GM04503 (cell line): Measurements from ENCODE around the gene SPIN4.
"Not testable (repeated sequence)": the region's sequence is repeated elsewhere in the genome, so short reads cannot be mapped to it uniquely, and the experiment has no call there.

Source experiments
- DNase-seq: peaks from one replicate; pipeline ENCODE4 v3.0.0-alpha.2; 2012; ENCODE audit warnings: low read depth

The SPIN4 gene

DNA sequence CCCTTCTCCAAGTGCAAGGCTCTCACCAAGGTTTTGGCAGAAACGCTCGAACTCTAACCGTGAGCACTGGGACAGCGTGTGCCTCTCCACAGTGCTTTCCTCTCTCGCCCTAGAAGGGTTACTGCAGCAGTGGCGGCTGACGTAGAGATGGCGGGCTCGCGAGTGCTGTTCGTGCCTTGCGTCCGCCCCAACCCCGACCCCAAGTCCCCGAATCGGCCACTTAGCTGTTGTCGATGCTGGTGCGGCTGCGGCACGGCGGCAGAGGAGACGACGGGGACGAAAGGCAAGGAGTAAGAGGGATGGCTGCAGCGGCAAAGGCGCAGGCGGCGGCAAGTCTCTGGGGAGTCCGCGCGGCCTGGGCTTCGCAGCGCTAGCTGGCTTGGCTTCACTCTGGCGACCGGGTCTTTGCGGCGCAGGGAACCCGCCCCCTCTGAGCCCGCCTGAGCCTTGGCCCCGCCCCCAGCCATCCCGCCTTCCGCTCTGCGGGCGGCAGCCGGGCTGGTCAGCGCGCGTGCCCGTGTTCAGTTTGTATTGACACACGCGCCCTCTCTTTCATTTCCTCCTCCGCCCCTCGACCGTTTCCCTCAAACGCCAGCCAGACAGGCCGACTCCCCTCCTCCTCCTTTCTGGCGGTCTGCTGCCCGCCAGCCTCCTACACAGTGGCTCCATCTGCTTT, at the start of gene SPIN4:
TSS of gene SPIN4 (minus strand) at position 392 of the 676 bp plus-strand sequence. CDS start 513 bp downstream, outside the sequence.
- DNase-seq = peak; percentile 29

DNA sequence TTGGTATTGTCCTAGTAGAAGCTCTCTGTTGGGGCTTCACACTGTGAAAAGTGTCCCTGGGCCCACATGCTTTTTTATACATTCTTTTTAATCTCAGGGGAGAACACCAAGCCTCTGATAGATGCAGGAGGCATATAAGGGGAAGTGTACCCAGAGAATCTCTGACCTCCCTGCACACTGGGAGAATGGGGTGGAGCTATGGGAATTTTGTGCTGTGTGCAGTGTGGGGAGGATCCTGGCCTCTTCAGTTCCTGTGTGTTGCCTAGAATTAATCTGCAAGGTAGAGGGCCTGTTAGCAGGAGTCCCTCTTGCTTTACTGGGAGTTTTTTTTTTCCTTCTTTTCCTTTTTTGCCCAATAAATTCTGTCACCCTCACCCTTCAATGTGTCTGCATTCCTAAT, 49.2 kb upstream of the SPIN4 start:
- no peak for DNase-seq

DNA sequence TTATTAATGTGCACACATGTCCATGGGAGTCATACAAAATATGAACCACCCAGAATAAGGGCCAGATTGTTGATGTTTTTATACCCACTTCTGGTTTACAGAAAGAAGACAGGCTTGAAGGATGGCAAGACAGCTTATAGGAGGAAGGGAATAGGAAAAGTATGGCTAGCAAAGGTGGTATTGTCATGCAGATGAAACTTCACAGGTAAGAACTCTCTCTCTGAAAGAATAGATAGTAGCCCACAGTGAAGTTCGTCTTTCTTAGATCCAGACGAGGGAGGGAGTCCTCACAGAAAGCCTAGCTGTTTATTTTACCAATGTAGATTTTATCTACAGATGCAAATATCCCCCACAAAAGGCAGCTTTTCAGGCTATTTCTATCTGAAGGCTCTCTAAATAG, 43.7 kb upstream of the SPIN4 start:
- no peak for DNase-seq

DNA sequence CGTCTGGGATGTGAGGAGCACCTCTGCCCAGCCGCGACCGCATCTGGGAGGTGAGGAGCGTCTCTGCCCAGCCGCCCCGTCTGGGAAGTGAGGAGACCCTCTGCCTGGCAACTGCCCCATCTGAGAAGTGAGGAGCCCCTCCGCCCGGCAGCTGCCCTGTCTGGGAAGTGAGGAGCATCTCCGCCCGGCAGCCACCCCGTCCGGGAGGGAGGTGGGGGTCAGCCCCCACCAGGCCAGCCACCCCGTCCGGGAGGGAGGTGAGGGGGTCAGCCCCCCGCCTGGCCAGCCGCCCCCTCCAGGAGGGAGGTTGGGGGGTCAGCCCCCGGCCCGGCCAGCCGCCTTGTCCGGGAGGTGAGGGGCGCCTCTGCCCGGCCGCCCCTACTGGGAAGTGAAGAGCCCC, 42.0 kb upstream of the SPIN4 start:
- DNase-seq = not testable (repeated sequence)

DNA sequence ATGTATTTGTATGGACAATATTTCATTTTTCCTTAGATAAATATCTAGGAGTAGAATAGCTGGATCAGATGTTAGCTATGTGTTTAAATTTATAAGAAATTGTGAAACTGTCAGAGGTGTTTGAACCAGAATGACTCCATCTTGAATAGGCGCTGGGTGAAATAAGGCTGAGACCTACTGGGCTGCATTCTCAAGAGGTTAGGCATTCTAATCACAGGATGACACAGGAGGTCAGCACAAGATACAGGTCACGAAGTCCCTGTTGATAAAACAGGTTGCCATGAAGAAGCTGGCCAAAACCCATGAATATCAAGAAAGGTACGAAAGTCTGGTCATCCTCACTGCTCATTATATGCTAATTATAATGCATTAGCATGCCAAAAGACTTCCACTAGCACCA, 36.3 kb upstream of the SPIN4 start:
- no peak for DNase-seq

DNA sequence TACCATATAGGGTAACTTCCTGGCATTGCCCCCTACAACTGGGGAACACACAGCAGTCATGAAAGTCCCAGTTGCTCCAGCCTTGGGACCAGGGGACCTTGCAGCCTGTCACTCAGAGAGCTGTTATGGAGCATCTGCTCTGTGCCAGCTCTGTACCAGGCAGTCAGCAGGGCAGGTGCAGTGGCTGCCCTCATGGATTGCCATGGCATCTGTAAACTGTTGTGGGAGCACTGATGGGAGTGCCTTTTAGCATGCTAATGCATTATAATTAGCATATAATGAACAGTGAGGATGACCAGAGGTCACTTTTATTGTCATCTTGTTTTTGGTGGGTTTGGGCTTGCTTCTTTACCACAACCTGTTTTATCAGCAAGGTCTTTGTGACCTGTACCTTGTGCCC, 33.1 kb upstream of the SPIN4 start:
- DNase-seq = not testable (repeated sequence)

DNA sequence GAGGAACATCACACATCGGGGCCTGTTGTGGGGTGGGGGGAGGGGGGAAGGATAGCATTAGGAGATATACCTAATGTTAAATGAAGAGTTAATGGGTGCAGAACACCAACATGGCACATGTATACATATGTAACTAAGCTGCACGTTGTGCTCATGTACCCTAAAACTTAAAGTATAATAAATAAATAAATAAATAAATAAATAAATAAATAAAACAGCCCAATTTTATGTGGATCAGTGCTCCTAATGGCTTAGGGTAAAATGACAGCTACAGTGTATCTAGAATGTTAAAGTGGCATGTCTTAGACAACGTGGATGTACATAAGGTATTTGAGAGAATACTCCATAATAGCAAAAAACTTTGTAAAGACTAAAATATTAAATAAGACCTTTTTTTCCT, 21.9 kb upstream of the SPIN4 start:
- DNase-seq = not testable (repeated sequence)

DNA sequence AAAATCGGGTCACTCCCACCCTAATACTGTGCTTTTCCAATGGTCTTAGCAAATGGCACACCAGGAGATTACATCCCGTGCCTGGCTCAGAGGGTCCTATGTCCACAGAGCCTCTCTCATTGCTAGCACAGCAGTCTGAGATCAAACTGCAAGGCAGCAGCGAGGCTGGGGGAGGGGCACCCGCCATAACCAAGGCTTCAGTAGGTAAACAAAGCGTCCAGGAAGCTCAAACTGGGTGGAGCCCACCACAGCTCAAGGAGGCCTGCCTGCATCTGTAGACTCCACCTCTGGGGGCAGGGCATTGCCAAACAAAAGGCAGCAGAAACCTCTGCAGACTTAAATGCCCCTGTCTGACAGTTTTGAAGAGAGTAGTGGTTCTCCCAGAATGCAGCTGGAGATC, 16.6 kb upstream of the SPIN4 start:
- not testable (repeated sequence) for DNase-seq

DNA sequence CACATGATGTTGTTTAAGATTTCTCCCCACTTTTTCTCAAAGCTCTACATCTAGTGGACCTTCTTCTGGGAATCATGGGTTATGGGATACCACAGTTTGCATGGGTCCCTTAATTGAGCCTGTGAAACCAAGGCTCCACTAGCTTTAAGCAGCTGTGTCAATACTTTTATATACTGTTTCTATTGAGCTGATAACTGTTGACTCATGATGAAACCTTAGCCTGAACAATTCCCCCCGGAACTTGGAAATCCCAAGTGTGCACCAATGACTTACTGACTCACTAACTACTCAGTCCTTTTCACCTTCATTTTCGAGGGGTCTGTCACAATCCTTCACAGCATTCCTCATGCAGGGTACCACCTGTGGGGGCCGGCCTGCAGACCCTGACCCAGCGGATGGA, 12.7 kb upstream of the SPIN4 start:
- no peak for DNase-seq

DNA sequence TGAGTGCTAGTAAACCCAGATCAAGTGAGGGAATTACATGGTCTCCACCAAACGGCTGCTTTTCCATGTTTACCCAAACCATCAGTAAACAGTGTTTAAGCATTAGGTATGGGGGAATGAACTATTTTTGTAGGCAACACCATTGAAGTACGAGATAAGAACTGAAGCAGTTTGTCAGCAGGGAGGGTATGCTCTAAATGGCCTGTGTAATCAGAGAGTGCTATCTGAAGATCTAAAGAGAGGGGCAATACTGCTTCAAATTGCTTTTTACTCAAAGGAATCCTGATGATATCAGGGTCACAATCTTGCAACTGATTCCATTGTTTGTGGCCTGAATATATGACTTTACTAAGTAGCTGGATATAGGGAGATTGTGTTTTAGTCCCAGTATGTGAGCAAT, 10.4 kb upstream of the SPIN4 start:
- no peak for DNase-seq

DNA sequence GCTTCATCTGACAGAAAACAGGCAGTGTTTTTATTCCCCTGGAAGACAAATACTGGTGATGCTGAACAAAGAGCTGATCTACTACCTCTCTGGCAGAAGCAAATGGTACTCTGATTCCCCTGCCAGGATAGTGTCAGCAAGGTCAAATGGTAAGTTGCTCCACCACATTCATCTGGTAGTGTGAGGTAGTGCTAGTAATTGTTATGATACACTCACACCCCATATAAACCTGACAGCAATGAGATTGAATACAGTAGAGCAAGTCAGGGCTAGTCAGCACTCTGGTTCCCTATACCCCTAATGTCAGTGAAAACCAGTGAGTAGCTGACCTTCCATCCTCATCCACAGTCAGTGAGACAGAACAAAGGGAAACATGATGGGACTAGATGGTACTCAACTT, 3.4 kb upstream of the SPIN4 start:
- DNase-seq = no peak

DNA sequence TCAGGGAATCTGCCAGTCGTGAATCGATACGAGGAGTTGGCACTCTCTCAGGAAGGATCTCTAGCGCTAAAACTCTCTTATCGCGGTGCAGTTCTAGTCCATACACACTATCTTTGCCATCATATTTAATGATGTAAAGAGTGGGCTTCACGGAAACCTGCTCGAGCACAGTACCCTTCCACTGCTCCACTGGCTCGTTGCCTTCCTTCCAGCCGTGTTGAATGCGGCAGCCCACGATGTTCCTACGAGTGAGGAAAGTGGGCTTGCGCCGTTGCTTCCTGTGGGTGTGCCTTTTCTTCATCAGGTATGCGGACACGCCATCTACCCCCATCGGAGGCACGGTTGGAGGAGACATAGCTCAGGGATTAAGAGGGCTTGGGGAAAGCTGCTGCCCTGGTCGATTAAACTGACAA, 661 bp downstream of the SPIN4 start:
- no peak for DNase-seq

DNA sequence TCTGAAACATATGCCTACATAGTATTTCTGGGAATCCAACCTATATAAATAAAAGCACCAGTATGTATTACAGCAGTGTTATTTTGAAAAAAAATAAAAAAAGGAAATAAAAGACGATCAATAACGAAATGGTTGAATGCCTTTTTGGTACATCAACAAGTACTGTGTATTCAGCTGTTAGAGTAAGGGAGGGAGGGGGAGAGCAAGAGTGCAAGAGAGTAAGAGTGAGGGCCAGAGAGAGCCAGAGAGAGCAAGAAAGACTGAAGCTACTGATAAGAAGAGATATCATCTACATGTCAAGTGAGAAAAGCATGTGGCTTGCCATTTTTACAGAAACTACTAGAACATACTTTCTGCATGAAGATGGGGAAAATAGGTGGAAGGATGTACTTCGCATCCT, 1.8 kb downstream of the SPIN4 start:
- no peak for DNase-seq

DNA sequence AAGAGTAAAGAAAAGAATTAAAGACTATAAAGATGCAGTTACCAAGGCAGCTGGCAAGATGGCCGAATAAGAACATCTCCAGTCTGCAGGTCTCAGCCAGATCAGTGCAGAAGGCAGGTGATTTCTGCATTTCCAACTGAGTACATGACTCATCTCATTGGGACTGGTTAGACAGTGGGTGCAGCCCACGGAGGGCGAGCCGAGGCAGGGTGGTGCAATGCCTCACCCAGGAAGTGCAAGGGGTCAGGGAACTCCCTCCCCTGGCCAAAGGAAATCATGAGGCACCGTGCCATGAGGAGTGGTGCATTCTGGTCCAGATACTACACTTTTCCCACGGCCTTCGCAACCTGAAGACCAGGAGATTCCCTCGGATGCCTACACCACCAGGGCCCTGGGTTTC, 20.5 kb downstream of the SPIN4 start:
- no peak for DNase-seq

DNA sequence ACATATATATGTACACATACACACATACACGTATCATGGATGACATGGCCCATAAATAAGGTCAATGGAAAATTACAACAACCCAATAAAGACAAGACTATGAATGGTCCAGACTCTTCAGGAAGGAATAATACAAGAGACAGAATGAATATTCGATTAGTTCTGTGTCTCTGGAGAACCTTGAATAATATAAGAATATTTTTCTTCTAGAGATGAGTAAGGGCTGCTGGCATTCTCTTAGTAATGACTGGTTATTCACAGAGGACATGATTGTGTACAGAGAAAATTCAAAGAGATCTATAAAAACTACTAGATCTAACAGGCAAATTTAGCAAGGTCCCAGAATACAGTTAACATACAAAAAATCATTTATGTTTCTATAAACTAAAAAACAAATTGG, 23.3 kb downstream of the SPIN4 start:
- DNase-seq = no peak

DNA sequence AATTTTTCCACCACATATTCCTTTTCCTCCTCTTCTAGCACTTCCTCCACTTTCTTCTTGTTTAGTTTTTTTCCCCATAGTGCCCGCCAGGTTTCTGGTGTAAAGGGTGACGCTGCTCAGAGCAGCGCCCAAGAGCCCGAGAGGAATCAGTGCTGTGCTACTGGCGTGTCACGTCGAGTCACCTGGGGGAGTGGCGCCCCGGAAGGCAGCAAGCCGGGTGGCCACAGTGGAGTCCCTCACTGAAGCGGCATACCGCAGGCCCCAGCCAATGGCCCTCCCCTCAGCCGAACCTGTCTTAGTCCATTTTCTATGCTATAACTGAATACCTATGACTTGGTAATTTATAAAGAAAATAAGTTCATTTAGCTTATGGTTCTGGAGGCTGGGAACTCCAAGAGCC, 51.5 kb downstream of the SPIN4 start:
- no peak for DNase-seq
